A673 (cell line): ENCODE results near the gene RUNX2. TPM values are rescaled to one million over a fixed set of nuclear protein-coding genes. Genes with fewer than 3 reads are reported as not detected.

Experiments
- BruUV-seq: library from RNA; stranded (reverse); fragments of 400-500 nt; replicated peaks from 2 replicates; lab custom pipeline; 2021; lab: Mats Ljungman, UMichigan
- CTCF ChIA-PET: fragments of 300-600 bp; sonication (Branson Sonifier 250); formaldehyde crosslinking; loops from one replicate; lab custom pipeline; 2022; ENCODE audit warnings: antibody characterized with exemption; lab: Charles Lee
- POLR2A ChIA-PET: fragments of 300-600 bp; sonication (Branson Sonifier 250); formaldehyde crosslinking; loops from one replicate; lab custom pipeline; 2022; ENCODE audit warnings: antibody characterized with exemption; ENCODE audit not compliant: low non-redundant PET; lab: Charles Lee
- DNase-seq: peaks from one replicate; pipeline ENCODE4 v3.0.0-alpha.2; 2015; ENCODE audit warnings: low spot score
- H3K27ac ChIP-seq: fragments of 200-600 bp; sonication (generic); 2 replicates; pipeline ENCODE4 v1.5.1; 2016; ENCODE audit warnings: mixed run types, low read depth, mild to moderate bottlenecking, mixed read lengths, antibody characterized with exemption, low read length; ENCODE audit not compliant: poor library complexity, severe bottlenecking
- H3K27me3 ChIP-seq: fragments of 200-600 bp; sonication (generic); replicated peaks from 2 replicates; pipeline ENCODE4 v1.6.1; 2017; ENCODE audit warnings: mixed run types, low read depth, mild to moderate bottlenecking, mixed read lengths, antibody characterized with exemption, low read length; ENCODE audit not compliant: insufficient read depth, poor library complexity
- H3K36me3 ChIP-seq: fragments of 200-600 bp; sonication (generic); 2 replicates; pipeline ENCODE4 v1.6.1; 2016; ENCODE audit warnings: mixed run types, mild to moderate bottlenecking, mixed read lengths, antibody characterized with exemption, low read length; ENCODE audit not compliant: insufficient read depth, poor library complexity, severe bottlenecking
- H3K4me1 ChIP-seq: fragments of 200-600 bp; sonication (generic); 2 replicates; pipeline ENCODE4 v1.6.1; 2017; ENCODE audit warnings: mixed run types, mild to moderate bottlenecking, mixed read lengths, antibody characterized with exemption, low read length; ENCODE audit not compliant: insufficient read depth, poor library complexity, severe bottlenecking
- H3K4me3 ChIP-seq: fragments of 200-600 bp; sonication (generic); 2 replicates; pipeline ENCODE4 v1.5.1; 2016; ENCODE audit warnings: low read depth, mixed run types, mild to moderate bottlenecking, mixed read lengths, low read length; ENCODE audit not compliant: poor library complexity, severe bottlenecking
- H3K9me3 ChIP-seq: fragments of 200-600 bp; sonication (generic); 2 replicates; pipeline ENCODE4 v1.6.1; 2016; ENCODE audit warnings: mixed run types, low read depth, mild to moderate bottlenecking, mixed read lengths, antibody characterized with exemption, low read length; ENCODE audit not compliant: poor library complexity, severe bottlenecking
- CTCF ChIP-seq: fragments of 300-800, 200-600 bp; sonication (generic); conservative IDR thresholded peaks from 2 replicates; pipeline ENCODE4 v1.5.1; 2017; ENCODE audit warnings: low read depth, mild to moderate bottlenecking, antibody characterized with exemption, low read length, moderate library complexity, mixed read lengths
- EZH2 ChIP-seq: fragments of 200-600 bp; sonication (generic); IDR thresholded peaks from 2 replicates; pipeline ENCODE4 v1.6.1; 2017; ENCODE audit warnings: borderline replicate concordance, low read depth, mild to moderate bottlenecking, mixed read lengths, antibody characterized with exemption, low read length; ENCODE audit not compliant: poor library complexity, severe bottlenecking
- intact Hi-C: fragments of 100-400 bp; cut with micrococcal nuclease; formaldehyde crosslinking; loops from one replicate; pipeline ENCODE4 v1.10.0; 2022; ENCODE audit not compliant: unreplicated experiment
- total RNA-seq: library from RNA; stranded (reverse); gene quantifications from 2 replicates; pipeline ENCODE4 v1.2.3, GENCODE V29; 2021

Gene RUNX2
- total RNA-seq, 1 experiment from 2014 or later: 4.9 TPM

- peaks cover 32% of the 10 kb centered on the region for H3K4me1 ChIP-seq
- no TSS peak for BruUV-seq
- CTCF ChIA-PET: no interaction called here
- H3K27ac ChIP-seq: no peak overlapping the region
- intact Hi-C loops: no loop called here
- no peaks in the 10 kb centered on the region for H3K27me3 ChIP-seq
- no peak overlapping the region for H3K4me3 ChIP-seq
- no peaks in the 10 kb centered on the region for H3K9me3 ChIP-seq
- DNase-seq: peak; percentile 18
- H3K36me3 ChIP-seq: no peaks in the 10 kb centered on the region
- POLR2A ChIA-PET: no interaction called here
- TF ChIP-seq CTCF (no peak), EZH2 (no peak)
Measured at GRCh38 chr6:45586216-45587171, 258.4 kb downstream of the RUNX2 start.

GRCh38 chr6:45587229-45588060 lies 259.3 kb downstream of the RUNX2 start:
- peaks cover 40% of the 10 kb centered on the region for H3K4me1 ChIP-seq
- H3K27me3 ChIP-seq: no peaks in the 10 kb centered on the region
- H3K36me3 ChIP-seq: no peaks in the 10 kb centered on the region
- no TSS peak for BruUV-seq
- H3K9me3 ChIP-seq: no peaks in the 10 kb centered on the region
- H3K27ac ChIP-seq: no peak overlapping the region
- intact Hi-C loops: no loop called here
- ChIA-PET CTCF (no interaction called here), POLR2A (no interaction called here)
- TF ChIP-seq CTCF (no peak), EZH2 (no peak)
- H3K4me3 ChIP-seq: no peak overlapping the region
- DNase-seq: no peak

DNA sequence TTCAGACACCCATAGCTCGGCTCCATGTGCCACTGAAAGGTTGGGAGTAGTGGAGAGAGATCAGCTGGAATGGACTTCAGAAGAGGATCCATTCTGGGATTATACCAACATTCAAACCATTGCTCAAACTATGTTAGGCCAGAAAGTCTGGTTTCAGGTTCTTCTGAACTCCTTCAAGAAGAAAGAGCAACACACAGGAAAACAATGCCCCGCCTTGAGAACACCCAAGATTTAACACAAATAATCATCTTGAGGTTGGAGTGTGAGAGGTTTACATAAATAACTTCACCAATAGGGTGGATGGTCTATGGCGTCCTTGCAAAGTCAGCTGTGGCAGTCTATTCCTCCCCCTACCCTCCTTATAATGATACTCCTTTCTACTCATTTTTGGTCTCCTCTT lies 261.2 kb downstream of the RUNX2 start:
- TF ChIP-seq EZH2 (no peak), CTCF (no peak)
- no peak overlapping the region for H3K27ac ChIP-seq
- ChIA-PET CTCF (no interaction called here), POLR2A (no interaction called here)
- H3K4me1 ChIP-seq: peaks cover 40% of the 10 kb centered on the region
- intact Hi-C loops: no loop called here
- no peak for DNase-seq
- H3K27me3 ChIP-seq: no peaks in the 10 kb centered on the region
- no peaks in the 10 kb centered on the region for H3K9me3 ChIP-seq
- no TSS peak for BruUV-seq
- H3K4me3 ChIP-seq: no peak overlapping the region
- H3K36me3 ChIP-seq: no peaks in the 10 kb centered on the region
